Measurements from ENCODE around the gene TMC8. TPM values are rescaled to one million over a fixed set of nuclear protein-coding genes. Genes with fewer than 3 reads are reported as not detected.
"Not testable (repeated sequence)": the region's sequence is repeated elsewhere in the genome, so short reads cannot be mapped to it uniquely, and the experiment has no call there.

TMC8 gene
- polyA plus RNA-seq (2013, experiment 1 of 2; ENCODE audit: insufficient read length), result 0.10 TPM
- 0.02 TPM for polyA plus RNA-seq (2013, experiment 2 of 2; ENCODE audit: insufficient read length)

DNA sequence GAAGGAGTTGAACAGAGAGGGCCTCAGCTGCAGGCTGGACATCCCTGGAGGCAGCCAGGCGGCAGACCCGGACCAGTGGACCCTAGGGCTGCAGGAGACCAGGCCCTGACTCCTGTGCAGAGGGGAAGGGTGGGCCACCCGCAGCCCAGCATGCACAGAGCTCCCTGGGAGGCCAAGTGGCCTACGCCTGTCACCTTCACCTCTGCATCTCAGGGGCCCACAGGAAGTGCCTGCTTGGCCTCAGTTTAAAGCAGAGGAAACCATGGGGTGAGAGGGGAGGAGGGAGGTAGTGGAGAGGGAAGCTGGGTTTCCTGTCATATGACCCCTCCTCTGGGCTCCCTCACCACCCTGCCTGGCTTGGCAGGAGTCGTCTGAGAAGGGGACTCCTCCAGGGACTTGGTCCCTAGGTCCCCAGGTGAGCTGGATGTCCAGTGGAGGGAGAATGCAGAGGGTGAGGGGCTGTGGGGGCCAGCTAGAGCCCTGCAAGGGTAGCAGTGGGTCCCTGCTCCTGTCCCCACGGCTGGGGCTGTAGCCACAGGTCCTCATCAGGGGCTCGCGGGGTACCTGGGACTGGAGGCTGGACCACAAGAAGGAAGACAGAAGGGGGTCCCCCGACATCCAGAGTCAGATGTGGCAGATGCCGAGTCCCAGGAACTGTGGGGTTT is at the start of gene TMC8:
TSS of gene TMC8 (plus strand) at position 335 of the 665 bp plus-strand sequence. CDS start 818 bp downstream, outside the sequence.
- DNase-seq, result no peak

DNA sequence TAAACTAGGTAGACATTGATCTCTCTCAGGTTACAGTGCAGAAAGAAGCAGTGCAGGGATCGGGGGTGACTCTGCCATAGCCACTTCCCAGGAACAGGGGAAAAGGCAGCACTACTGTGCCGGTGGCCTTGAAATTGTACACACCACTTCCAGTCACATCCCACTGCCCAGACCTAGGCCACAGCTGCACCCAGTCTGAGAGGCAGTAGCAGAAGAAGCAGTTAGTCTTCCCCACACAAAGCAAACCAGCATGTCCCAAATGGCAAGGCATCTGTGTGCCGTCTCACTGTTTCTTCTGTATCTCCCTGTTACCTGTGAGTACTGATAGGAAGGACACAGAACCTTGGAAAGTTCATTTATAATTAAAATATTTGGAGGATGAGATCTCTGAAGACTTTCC is 49.0 kb upstream of the TMC8 start:
- DNase-seq, result no peak

DNA sequence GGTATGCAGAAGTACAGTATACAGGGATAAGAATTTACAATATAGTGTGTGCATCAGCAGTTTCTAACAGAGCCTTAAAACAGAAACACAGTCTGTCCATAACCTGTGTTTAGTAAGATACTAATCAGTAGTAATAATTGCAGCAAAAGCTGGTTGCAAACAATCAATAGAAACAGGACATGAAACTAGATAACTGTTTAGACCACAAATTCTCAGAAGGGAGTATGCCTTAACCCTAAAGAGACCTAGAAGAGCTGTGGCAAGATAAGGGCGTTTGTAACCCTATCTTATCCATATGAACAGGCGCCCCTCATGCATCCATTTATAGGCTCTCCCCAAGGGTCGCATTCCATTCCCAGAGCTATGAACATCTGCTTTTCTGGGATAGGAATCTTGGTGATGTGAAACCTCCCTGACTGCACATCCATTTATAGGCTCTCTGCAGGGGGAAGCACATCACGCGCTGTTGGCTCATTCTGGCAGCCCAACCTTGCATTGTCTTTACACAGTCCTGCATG is 48.2 kb upstream of the TMC8 start:
- DNase-seq, result not testable (repeated sequence)

DNA sequence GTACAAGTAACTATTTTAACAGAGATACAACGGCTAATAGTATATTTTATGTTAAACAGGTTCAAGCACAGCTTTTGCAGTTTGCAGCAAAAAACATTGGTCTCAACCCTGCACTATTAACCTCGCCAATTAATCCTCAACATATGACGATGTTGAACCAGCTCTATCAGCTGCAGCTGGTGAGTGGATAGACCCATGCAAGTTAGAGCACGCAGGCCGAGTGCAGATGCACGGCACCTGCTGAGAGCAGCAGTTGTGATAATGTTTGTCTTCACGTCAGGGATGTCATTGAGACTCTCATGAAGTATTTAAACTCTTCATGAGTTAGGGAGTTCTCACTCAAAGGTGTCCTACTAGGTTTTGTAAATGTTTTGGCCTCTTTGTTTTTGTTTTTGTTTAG is 47.6 kb upstream of the TMC8 start:
- DNase-seq, result no peak

DNA sequence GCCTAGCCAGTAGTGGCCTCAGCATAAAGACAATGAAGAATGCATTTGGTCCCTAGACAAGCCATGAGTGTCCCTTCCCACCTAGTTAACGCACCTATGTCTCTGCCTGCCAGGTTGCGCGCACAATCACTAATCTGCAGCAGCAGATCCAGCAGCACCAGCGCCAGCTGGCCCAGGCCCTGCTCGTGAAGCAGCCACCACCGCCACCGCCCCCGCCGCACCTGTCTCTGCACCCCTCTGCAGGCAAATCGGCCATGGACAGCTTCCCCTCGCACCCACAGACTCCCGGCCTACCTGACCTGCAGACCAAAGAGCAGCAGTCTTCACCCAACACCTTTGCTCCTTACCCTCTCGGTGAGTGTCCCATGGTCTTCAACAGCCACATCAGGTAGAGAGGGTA is 43.8 kb upstream of the TMC8 start:
- DNase-seq, result no peak

DNA sequence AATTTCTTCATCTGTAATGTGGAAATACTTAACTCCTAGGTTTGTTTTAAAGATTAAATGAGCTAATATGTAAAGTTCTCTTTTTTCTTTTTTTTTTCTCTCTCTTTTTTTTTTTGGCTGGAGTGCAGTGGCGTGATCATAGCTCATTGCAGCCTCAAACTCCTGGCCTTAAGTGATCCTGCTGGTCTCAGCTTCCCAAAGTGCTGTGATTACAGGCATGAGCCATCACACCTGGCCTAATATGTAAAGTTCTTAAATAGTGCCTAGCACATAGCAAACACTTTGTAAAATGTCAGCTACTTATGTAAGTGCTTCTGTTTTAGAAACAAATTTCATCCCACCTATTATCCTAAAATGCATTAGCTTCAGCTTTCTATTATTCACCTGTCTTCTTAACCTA is 42.0 kb upstream of the TMC8 start:
- no peak for DNase-seq

DNA sequence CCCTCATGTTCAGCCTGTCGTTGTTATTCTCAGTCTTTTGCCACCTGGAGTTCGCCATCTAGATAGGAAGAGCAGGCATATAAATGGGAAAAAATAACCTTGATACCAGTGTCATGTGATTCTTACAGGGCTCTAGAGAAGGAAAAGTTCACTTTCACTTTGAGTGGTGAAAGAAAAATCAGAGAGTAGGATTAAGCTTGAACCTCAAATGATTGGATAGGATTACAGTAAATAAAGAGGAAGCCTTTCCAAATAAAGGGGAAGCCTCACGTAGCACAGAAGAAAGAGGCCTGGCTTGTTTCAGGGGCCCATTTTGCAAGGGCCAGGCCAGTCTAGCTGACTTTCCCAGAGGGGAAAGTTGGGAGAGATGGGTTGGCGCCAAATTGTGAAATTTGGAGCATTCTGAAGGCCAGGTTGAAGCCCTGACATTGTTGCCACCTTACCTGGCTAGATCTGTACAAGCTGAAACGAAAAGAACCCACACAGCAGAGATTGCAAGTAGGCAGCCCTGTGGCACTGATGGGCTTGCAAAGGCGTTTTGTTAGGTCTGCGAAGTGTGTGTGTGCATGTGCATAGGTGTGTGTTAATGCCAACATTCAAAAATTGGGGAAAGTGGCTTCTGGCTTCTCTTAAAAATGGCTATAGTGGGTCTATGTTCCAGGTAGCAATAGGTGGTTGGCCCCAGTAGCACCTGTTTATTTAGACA is 40.8 kb upstream of the TMC8 start:
- no peak for DNase-seq

- DNase-seq, result no peak
These were observed 37.7 kb upstream of the TMC8 start for GRCh38 chr17:78092794-78093324.

DNA sequence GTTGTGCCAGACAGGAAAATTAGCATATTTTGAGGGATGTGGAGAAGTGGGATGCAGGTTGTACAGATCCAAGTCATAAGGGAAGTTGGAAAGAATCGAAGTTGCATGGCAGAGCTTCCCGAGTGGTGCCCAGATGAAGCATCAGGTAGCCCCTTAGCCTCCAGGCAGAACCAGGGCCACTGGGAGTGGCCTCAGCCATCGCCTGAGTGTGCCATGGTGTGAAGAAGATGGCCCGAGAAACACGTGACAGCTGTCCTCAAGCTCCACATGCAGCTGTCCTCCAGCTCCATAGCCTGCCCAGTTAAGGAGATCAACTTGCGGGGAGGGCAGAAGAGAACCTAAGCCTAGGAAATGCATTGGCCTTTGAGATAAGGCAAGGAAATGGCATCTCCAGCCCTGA is 35.5 kb upstream of the TMC8 start:
- no peak for DNase-seq

GRCh38 chr17:78096093-78096492 is 34.5 kb upstream of the TMC8 start:
- no peak for DNase-seq

- DNase-seq, result no peak
These were observed 29.5 kb upstream of the TMC8 start for GRCh38 chr17:78101112-78101511.

DNA sequence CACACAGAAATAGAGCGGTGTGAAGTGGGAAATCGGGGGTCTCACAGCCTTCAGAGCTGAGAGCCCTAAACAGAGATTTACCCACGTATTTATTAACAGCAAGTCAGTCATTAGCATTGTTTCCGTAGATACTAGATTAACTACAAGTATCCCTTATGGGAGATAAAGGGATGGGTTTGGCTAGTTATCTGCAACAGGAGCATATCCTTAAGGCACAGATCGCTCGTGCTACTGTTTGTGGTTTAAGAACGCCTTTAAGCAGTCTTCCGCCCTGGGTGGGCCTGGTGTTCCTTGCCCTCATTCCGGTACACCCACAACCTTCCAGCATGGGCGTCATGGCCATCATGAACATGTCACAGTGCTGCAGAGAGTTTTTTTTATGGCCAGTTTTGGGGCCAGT is 29.0 kb upstream of the TMC8 start:
- DNase-seq, result no peak

DNA sequence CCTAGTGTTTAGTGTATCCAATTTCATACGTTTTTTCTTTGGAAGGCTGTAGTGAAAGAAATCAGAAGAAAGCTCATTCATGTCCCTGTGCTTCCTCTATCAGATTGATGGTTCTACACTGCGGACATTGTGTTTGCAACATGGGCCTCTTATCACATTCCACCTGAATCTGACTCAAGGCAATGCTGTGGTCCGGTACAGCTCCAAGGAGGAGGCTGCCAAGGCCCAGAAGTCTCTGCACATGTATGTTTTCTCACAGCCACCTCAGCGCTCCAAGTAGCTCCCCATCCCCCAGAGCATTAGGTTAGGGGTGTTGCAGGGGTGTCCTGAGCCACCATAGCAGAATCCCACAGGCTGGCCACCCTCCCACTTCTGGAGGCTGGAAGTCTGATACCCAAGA is 27.3 kb upstream of the TMC8 start:
- DNase-seq, result no peak

DNA sequence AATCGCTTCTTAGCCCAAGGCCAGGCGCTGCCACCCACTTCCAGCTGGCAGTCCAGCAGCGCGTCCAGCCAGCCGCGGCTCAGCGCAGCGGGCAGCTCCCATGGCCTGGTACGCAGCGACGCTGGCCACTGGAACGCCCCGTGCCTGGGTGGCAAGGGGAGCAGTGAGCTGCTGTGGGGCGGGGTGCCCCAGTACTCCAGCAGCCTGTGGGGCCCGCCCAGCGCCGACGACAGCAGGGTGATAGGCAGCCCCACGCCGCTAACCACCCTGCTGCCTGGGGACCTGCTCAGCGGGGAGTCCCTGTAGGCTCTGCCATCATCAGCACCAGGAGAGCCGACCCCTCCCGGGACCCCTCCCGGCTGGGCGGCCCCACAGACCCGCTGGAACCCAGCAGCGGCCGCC is 26.0 kb upstream of the TMC8 start:
- no peak for DNase-seq

DNA sequence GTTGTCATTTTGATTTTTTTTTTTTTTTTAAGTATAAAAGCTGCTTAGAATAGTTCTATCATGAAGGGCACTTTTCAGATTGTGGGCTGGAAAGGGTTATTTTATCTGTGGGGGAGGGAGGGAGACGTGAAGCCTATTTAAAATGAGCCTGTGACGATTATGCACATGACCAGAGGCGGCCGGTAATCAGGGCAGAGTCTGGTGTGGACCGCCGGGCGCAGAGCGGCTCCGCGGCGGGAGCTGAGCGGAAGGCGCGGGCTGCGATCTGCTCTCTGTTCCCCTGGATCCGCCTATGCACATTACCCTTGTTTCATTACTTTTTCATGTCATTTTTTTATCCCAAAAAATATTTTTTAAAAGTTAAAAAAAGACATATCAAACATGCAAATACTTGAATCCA is 25.5 kb upstream of the TMC8 start:
- no peak for DNase-seq

DNA sequence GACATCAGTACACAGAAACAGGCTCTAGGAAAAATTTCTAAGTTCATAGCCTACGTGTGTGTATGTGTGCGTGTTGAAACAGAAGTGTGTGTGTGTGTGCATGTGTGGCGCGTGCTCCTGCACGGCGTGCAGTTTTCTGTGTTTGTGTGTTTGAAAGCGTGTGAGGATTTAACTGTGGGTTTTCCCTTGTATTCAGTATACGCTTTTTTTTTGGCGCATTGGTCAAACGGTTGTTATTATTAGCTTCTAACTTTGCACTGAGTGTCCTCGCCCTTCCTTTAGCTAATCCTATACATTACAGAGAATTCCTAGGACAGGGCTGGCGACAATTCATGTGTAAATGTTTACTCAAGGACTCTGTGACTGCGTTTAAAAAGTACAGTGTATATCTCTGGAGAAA is 25.0 kb upstream of the TMC8 start:
- DNase-seq, result no peak

DNA sequence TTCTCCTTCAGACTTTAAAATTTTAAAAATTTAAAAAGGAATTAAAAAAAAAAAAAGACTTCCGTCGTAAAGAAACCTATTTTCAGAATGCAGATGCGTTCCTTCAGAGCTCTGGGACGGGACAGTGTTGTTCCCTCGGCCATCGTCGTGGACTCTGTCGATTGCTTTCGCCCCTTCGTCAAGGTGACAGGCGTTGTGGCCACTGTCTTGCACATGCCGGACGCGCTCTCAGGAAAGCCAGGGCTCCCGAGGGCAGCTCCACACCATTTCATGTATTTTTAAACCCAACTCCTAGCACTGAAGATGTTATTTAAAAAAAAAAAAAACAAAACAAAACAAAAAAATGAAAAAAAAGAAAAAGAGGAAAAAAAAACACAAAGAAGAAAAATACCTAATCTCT is 24.4 kb upstream of the TMC8 start:
- DNase-seq, result no peak

DNA sequence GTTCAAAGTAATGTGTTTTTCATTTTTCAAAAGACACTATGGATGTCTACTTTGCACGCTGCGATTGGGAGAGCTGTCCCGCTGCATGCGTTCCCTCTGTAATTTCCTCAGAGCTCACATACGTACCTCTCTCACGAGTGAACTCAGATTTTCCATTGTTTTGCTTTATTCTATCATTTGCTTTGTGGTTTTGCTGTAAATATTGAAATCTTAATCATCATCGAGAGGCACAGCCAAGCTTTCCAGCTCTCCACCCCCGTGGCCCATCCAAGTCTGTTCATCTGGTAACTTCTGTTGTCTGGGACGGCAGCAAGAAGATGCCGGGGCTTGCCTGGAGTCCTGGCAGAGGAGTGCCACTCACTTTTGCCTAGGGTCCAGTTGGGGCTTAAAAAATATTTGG is 23.1 kb upstream of the TMC8 start:
- no peak for DNase-seq

DNA sequence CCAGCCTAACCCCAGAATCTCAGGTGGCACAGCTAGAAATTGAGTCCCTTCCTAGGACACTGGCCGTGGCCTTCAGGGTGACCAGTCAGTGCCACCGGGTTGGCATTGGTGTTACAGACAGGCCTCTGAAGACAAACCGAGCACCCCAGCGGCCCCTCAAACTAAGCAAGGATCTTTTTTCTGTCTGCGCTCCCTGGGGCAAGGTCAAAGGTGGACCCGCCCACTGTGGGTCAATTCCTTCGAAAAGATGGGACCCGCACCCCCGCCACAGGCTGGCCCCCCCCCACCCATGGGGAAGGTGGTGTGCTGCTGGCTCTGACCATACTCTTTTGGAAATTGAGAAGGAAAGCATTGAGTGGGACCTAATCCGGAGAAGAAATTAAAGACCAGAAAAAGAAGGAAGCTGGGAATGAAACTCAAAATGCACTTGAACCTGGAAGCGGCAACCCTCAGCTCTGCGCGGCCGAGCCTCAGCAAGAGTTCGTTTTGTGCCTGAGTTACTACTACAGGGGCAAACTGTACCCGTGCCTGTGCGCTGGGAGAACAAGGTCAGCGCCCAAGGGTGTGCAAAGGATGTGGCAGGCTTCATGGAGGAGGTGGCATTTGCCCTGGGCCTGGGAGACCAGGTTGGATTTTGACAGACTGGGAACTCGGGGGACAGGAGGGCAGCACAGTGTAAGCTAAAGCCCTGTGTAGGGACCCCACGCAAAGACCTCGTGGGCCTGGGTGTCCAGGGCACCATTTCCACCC is 22.4 kb upstream of the TMC8 start:
- DNase-seq, result no peak

GRCh38 chr17:78108726-78109488 is 21.7 kb upstream of the TMC8 start:
- DNase-seq, result no peak

DNA sequence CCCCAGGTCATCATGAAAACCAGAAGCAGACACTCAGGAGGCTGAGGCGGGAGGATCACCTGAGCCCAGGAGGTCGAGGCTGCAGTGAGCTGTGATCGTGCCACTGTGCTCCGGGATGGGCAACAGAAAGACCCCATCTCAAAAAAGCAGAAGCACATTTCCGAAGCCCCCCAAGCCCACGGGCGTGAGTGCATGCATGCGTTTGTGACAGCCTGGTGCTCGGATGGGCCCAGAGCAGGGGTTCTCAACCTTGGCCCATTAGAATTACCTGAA is 21.1 kb upstream of the TMC8 start:
- no peak for DNase-seq

DNA sequence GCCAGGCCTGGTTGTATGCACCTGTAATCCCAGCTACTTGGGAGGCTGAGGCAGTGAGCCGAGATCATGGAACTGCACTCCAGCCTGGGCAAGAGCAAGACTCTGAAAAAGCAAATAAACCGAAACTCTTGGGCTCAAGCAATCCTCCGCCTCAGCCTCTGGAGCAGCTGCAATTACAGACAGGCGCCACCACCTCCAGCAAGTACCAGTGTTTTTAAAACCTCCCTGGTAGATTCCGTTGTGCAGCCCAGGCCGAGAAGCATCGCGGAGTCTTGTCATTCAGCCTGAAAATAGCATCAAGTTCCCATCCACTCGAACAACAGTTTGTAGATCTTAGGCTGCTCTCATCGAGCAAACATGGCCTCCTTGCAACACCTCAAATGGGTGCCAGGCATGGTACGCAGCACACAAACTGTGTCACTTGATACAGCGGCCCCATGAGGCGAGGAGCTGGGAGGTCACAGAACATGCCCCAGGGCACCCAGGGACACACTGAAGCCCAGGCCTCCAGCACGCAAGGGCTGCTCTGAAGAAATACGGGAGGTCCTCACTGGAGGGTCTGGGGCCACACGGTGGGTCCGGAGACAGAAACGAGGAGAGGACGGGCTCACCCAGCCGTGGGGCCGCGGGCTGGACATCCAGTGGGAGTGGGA is 20.1 kb upstream of the TMC8 start:
- no peak for DNase-seq
